K562 (cell line): ENCODE data around the gene USH2A. TPM values are rescaled to one million over a fixed set of nuclear protein-coding genes. Genes with fewer than 3 reads are reported as not detected.

Experiments
- ATAC-seq: fragments of 200-7000 bp; cut with Tn5 transposase; 3 replicates; pipeline ENCODE4 v1.9.1; 2020; ENCODE audit warnings: moderate library complexity
- BruUV-seq: library from RNA; stranded (reverse); fragments of 400-500 nt; replicated peaks from 2 replicates; lab custom pipeline; 2021; lab: Mats Ljungman, UMichigan
- CTCF ChIA-PET: fragments of 300-600 bp; formaldehyde crosslinking; extraction: SDS; loops from one replicate; lab custom pipeline; 2021; ENCODE audit warnings: low intra/inter-chr PET ratio; lab: Yijun Ruan, JAX
- POLR2A ChIA-PET: fragments of 300-600, 350-650 bp; sonication (Branson Sonifier 250); formaldehyde crosslinking; extraction: SDS; loops from one replicate; lab custom pipeline; 2021; ENCODE audit warnings: antibody characterized with exemption, inconsistent platforms; lab: Yijun Ruan, JAX
- DNase-seq, 4 experiments: peaks; one replicate each; pipeline versions ENCODE4 v3.0.0 to v3.0.0-alpha.2; 2011 to 2018; ENCODE audit warnings: low spot score in 3 of 4, mixed read lengths in 3 of 4; ENCODE audit errors: extremely low read depth in 1 of 4
- FAIRE-seq: peaks from 2 replicates; lab custom pipeline; 2011; peaks lifted over from hg19 to GRCh38; lab: Jason Lieb, UNC
- H2AFZ ChIP-seq: 2 replicates; pipeline ENCODE4 v1.6.0; 2011; ENCODE audit warnings: low read depth, low read length, control low read depth, inconsistent platforms
- H3K27ac ChIP-seq: fragments of 200-600 bp; 3 replicates; pipeline ENCODE4 v1.8.0; 2011; ENCODE audit warnings: low read depth, mild to moderate bottlenecking, control low read depth, inconsistent platforms, low read length, moderate library complexity, mixed read lengths; ENCODE audit errors: extremely low read depth
- H3K27me3 ChIP-seq, 2 experiments: fragments of 300-600 bp in 1 of 2; 2 replicates in 1 of 2; 3 replicates in 1 of 2; pipeline versions ENCODE4 v1.6.0 to v1.8.0; 2011; ENCODE audit warnings: inconsistent platforms in 2 of 2, low read length in 2 of 2, mild to moderate bottlenecking in 1 of 2, mixed read lengths in 1 of 2, moderate library complexity in 1 of 2; ENCODE audit not compliant: control insufficient read depth in 2 of 2, insufficient read depth in 2 of 2
- H3K36me3 ChIP-seq: fragments of 300-600 bp; 3 replicates; pipeline ENCODE4 v1.8.0; 2011; ENCODE audit warnings: mild to moderate bottlenecking, low read length, inconsistent platforms; ENCODE audit not compliant: control insufficient read depth, insufficient read depth
- H3K4me1 ChIP-seq, 2 experiments: fragments of 200-600 bp in 1 of 2; replicated peaks in 1 of 2; 2 replicates in 1 of 2; 3 replicates in 1 of 2; pipeline versions ENCODE4 v1.5.1 to v1.8.0; 2011; ENCODE audit warnings: inconsistent platforms in 2 of 2, low read length in 2 of 2, mild to moderate bottlenecking in 1 of 2, mixed read lengths in 1 of 2, moderate library complexity in 1 of 2; ENCODE audit not compliant: control insufficient read depth in 2 of 2, insufficient read depth in 2 of 2
- H3K4me2 ChIP-seq: 2 replicates; pipeline ENCODE4 v1.6.1; 2011; ENCODE audit warnings: low read length, control low read depth, inconsistent platforms, mixed read lengths; ENCODE audit not compliant: insufficient read depth
- H3K4me3 ChIP-seq: fragments of 200-600 bp; sonication (generic), shearing (Covaris generic); 2 replicates; pipeline ENCODE4 v1.5.1; 2016; ENCODE audit warnings: control low read depth, inconsistent platforms
- H3K79me2 ChIP-seq: fragments of 200-600 bp; 3 replicates; pipeline ENCODE4 v1.8.0; 2011; ENCODE audit warnings: low read length, inconsistent platforms; ENCODE audit not compliant: control insufficient read depth, insufficient read depth
- H3K9ac ChIP-seq, 2 experiments: 2 replicates each; pipeline versions ENCODE4 v1.6.0 to v1.6.1; 2011; ENCODE audit warnings: low read depth in 2 of 2, low read length in 2 of 2, control low read depth in 1 of 2, inconsistent platforms in 1 of 2, mild to moderate bottlenecking in 1 of 2, mixed read lengths in 1 of 2; ENCODE audit not compliant: insufficient read depth in 1 of 2
- H3K9me1 ChIP-seq: one replicate; pipeline ENCODE4 v1.6.0; 2011; ENCODE audit warnings: inconsistent platforms, mild to moderate bottlenecking, low read length, moderate library complexity; ENCODE audit not compliant: control insufficient read depth, insufficient read depth
- H3K9me3 ChIP-seq: replicated peaks from 2 replicates; pipeline ENCODE4 v1.5.1; 2011; ENCODE audit warnings: low read depth, low read length, inconsistent platforms; ENCODE audit not compliant: control insufficient read depth, insufficient read depth
- H4K20me1 ChIP-seq: replicated peaks from 2 replicates; pipeline ENCODE4 v1.6.1; 2011; ENCODE audit warnings: low read length, inconsistent platforms, mixed read lengths; ENCODE audit not compliant: control insufficient read depth, insufficient read depth
- FOXM1 ChIP-seq, 2 experiments: fragments of 450-650 bp in 1 of 2; sonication (generic) in 1 of 2; formaldehyde crosslinking in 1 of 2; IDR thresholded peaks; 2 replicates each; pipeline versions ENCODE4 v1.6.1 to v1.9.0; 2017 to 2022; ENCODE audit warnings: low read depth in 2 of 2, mild to moderate bottlenecking in 2 of 2, missing genetic modification reagents in 1 of 2, moderate library complexity in 1 of 2
- GATAD2A ChIP-seq: fragments of 450-650 bp; IDR thresholded peaks from 2 replicates; pipeline ENCODE4 v1.6.1; 2017
- NR2F6 ChIP-seq: fragments of 450-650 bp; formaldehyde crosslinking; IDR thresholded peaks from 2 replicates; pipeline ENCODE4 v1.4.0; 2020; ENCODE audit warnings: mild to moderate bottlenecking
- PHF21A ChIP-seq: fragments of 450-650 bp; IDR thresholded peaks from 2 replicates; pipeline ENCODE4 v1.6.1; 2017; ENCODE audit warnings: low read depth, borderline replicate concordance
- SMAD2 ChIP-seq: fragments of 150-350 bp; IDR thresholded peaks from 2 replicates; pipeline ENCODE4 v1.6.1; 2014; ENCODE audit warnings: low read depth, mild to moderate bottlenecking, low read length
- SRF ChIP-seq, 2 experiments: fragments of 250-450, 450-650 bp in 1 of 2; sonication (Bioruptor Pico) in 1 of 2; sonication (generic) in 1 of 2; formaldehyde crosslinking; IDR thresholded peaks; 2 replicates each; pipeline versions ENCODE4 v1.5.0 to v1.5.1; 2020 to 2022; ENCODE audit warnings: mild to moderate bottlenecking in 1 of 2, missing genetic modification reagents in 1 of 2
- TBL1XR1 ChIP-seq, 2 experiments: IDR thresholded peaks; 2 replicates each; pipeline ENCODE4 v1.6.1; 2012; ENCODE audit warnings: improper control_type of control experiment in 2 of 2, low read length in 2 of 2, mild to moderate bottlenecking in 1 of 2
- ZNF507 ChIP-seq: conservative IDR thresholded peaks from 2 replicates; pipeline ENCODE4 v1.6.1; 2017; ENCODE audit warnings: missing genetic modification characterization, missing compliant biosample characterization
- WGBS: fragments of 100-300 bp; shearing (Covaris generic); methylation state at CpG from one replicate; pipeline ENCODE4 v1.1.6; 2016; ENCODE audit warnings: low coverage, mixed read lengths; ENCODE audit not compliant: insufficient coverage; ENCODE audit errors: missing lambda C conversion rate; 5-methylcytosine and 5-hydroxymethylcytosine counted together
- in situ Hi-C: fragments of 300-500 bp; cut with MboI; formaldehyde crosslinking; loops from 4 replicates; pipeline ENCODE4 v1.15.0; 2018; ENCODE audit warnings: inconsistent platforms, mixed read lengths
- intact Hi-C: fragments of 100-400 bp; cut with micrococcal nuclease; formaldehyde crosslinking; loops from 2 replicates; pipeline ENCODE4 v1.14.2; 2022
- polyA plus RNA-seq, 8 experiments: library from polyadenylated mRNA; depleted of rRNA in 4 of 8; stranded (reverse) in 5 of 8; unstranded in 3 of 8; fragments of >200 nt; fragmentation: Nextera tagmentation in 2 of 8; fragmentation: Illumina TruSeq in 1 of 8; extraction: Ambion mirVana in 2 of 8; extraction: Trizol in 1 of 8; gene quantifications; 2 replicates each; pipeline versions ENCODE4 v1.2.1 to v1.2.3, GENCODE V29; 2011 to 2014; ENCODE audit warnings: inconsistent platforms in 1 of 8, missing spikeins in 1 of 8
- total RNA-seq, 7 experiments: library from RNA; depleted of rRNA in 6 of 7; stranded (reverse); fragments of >200 nt in 6 of 7; fragmentation: Illumina TruSeq in 2 of 7; extraction: Trizol in 2 of 7; gene quantifications; 2 replicates each; pipeline versions ENCODE4 v1.2.1 to v1.2.3, GENCODE V29; 2011 to 2021; ENCODE audit warnings: low replicate concordance in 1 of 7
- TF ChIP-seq, protein P1 (sequence below): fragments of 450-650 bp; IDR thresholded peaks from 2 replicates; pipeline ENCODE4 v1.6.1; 2016; ENCODE audit warnings: mild to moderate bottlenecking, moderate library complexity

Gene USH2A
- total and polyA plus RNA-seq, 9 of the 15 experiments (the other 6 are each of a cell fraction or from before 2014, with no cell fraction given): under 0.01 TPM; not detected in 7

DNA sequence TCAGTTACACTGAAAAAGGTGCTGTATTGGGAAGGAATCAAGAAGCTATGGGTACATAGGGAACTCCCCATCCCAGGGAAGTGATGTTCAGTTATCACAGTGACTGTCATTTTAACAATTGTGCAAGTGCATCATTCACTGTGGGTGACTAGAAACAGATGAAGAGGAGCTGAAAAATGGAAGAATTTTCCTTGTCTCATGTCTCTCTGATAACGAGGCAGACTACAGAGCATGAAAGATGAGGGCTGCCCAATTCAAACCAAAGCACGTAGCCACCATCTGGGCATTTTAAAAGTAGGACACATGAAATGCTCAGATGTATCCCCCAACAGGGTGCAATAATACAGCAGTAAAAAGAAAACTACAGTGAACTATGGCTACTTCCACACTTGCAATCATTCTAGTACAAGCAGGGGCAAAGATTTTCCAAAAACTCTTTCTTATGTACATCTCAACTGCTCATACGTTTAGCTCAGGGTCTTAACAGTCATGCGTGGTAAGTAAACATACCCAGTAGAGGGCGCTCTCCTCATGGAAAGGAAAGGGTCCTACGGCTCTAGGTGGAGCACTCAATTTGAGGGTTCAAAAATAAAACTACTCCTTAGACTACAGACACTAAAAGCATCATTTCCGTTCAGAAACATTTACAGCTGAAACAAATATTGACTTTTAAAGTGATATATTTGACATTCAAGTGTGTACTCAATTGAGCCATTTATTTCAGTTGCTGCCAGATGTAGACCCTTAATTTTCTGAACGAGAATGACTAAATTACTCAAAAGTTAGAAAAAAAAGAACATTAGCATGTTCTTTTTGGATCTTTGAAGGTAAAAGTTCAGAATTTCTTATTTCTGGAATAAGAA is 713.0 kb downstream of the USH2A start:
- Histone ChIP-seq H3K4me2 (no peak overlapping the region), H3K9me3 (no peaks in the 10 kb centered on the region), H3K79me2 (no peaks in the 10 kb centered on the region), H2AFZ (no peak overlapping the region), H4K20me1 (no peaks in the 10 kb centered on the region), H3K36me3 (no peaks in the 10 kb centered on the region), H3K27me3 (no peaks in the 10 kb centered on the region), H3K27ac (no peak overlapping the region), H3K9me1 (no peaks in the 10 kb centered on the region), H3K4me1 (no peaks in the 10 kb centered on the region), H3K4me3 (no peak overlapping the region), H3K9ac (no peak overlapping the region)
- FAIRE-seq: peak; percentile 77
- peak; percentile 45 to 70 (median 53) for DNase-seq
- intact Hi-C loops: no loop called here
- 3% methylated on average over 8 of the region's 8 CpGs for WGBS
- in situ Hi-C loops: no loop called here
- ChIA-PET POLR2A (interaction anchor here (0.7 to 0.9 kb wide), 2 partner anchors 11 to 14 kb away, joined by 3 read pairs; no protein-coding TSS in a partner anchor), CTCF (interaction anchor here (0.5 kb wide), 1 partner anchor 59 kb away, joined by 3 read pairs; no protein-coding TSS in a partner anchor)
- no TSS peak for BruUV-seq
- ATAC-seq: peak; percentile 92
- TF ChIP-seq SRF (CRISPR knock-in tag; IDR thresholded peaks at IDR 0.05) (no peak), FOXM1 (IDR thresholded peaks at IDR 0.05; ENCODE audit: low read depth) (no peak), FOXM1 (CRISPR knock-in tag; IDR thresholded peaks at IDR 0.05; ENCODE audit: low read depth) (no peak), PHF21A (no peak), TBL1XR1 (IDR thresholded peaks at IDR 0.05; ENCODE audit: low read length in 2 of 2) (no peak), NR2F6 (CRISPR knock-in tag) (no peak), ZNF507 (tag) (no peak), GATAD2A (no peak), SMAD2 (no peak)
- TF ChIP-seq, protein P1, sequence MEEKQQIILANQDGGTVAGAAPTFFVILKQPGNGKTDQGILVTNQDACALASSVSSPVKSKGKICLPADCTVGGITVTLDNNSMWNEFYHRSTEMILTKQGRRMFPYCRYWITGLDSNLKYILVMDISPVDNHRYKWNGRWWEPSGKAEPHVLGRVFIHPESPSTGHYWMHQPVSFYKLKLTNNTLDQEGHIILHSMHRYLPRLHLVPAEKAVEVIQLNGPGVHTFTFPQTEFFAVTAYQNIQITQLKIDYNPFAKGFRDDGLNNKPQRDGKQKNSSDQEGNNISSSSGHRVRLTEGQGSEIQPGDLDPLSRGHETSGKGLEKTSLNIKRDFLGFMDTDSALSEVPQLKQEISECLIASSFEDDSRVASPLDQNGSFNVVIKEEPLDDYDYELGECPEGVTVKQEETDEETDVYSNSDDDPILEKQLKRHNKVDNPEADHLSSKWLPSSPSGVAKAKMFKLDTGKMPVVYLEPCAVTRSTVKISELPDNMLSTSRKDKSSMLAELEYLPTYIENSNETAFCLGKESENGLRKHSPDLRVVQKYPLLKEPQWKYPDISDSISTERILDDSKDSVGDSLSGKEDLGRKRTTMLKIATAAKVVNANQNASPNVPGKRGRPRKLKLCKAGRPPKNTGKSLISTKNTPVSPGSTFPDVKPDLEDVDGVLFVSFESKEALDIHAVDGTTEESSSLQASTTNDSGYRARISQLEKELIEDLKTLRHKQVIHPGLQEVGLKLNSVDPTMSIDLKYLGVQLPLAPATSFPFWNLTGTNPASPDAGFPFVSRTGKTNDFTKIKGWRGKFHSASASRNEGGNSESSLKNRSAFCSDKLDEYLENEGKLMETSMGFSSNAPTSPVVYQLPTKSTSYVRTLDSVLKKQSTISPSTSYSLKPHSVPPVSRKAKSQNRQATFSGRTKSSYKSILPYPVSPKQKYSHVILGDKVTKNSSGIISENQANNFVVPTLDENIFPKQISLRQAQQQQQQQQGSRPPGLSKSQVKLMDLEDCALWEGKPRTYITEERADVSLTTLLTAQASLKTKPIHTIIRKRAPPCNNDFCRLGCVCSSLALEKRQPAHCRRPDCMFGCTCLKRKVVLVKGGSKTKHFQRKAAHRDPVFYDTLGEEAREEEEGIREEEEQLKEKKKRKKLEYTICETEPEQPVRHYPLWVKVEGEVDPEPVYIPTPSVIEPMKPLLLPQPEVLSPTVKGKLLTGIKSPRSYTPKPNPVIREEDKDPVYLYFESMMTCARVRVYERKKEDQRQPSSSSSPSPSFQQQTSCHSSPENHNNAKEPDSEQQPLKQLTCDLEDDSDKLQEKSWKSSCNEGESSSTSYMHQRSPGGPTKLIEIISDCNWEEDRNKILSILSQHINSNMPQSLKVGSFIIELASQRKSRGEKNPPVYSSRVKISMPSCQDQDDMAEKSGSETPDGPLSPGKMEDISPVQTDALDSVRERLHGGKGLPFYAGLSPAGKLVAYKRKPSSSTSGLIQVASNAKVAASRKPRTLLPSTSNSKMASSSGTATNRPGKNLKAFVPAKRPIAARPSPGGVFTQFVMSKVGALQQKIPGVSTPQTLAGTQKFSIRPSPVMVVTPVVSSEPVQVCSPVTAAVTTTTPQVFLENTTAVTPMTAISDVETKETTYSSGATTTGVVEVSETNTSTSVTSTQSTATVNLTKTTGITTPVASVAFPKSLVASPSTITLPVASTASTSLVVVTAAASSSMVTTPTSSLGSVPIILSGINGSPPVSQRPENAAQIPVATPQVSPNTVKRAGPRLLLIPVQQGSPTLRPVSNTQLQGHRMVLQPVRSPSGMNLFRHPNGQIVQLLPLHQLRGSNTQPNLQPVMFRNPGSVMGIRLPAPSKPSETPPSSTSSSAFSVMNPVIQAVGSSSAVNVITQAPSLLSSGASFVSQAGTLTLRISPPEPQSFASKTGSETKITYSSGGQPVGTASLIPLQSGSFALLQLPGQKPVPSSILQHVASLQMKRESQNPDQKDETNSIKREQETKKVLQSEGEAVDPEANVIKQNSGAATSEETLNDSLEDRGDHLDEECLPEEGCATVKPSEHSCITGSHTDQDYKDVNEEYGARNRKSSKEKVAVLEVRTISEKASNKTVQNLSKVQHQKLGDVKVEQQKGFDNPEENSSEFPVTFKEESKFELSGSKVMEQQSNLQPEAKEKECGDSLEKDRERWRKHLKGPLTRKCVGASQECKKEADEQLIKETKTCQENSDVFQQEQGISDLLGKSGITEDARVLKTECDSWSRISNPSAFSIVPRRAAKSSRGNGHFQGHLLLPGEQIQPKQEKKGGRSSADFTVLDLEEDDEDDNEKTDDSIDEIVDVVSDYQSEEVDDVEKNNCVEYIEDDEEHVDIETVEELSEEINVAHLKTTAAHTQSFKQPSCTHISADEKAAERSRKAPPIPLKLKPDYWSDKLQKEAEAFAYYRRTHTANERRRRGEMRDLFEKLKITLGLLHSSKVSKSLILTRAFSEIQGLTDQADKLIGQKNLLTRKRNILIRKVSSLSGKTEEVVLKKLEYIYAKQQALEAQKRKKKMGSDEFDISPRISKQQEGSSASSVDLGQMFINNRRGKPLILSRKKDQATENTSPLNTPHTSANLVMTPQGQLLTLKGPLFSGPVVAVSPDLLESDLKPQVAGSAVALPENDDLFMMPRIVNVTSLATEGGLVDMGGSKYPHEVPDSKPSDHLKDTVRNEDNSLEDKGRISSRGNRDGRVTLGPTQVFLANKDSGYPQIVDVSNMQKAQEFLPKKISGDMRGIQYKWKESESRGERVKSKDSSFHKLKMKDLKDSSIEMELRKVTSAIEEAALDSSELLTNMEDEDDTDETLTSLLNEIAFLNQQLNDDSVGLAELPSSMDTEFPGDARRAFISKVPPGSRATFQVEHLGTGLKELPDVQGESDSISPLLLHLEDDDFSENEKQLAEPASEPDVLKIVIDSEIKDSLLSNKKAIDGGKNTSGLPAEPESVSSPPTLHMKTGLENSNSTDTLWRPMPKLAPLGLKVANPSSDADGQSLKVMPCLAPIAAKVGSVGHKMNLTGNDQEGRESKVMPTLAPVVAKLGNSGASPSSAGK: no peak
